BLaER1 (cell line): ENCODE data around the gene ADAM12.

ENCODE experiments used
- H3K27ac ChIP-seq: shearing (Covaris generic); formaldehyde crosslinking; 2 replicates; pipeline ENCODE4 v1.8.1; 2022
- H3K27me3 ChIP-seq: shearing (Covaris generic); formaldehyde crosslinking; 2 replicates; pipeline ENCODE4 v1.8.1; 2022
- H3K36me3 ChIP-seq: shearing (Covaris generic); formaldehyde crosslinking; 2 replicates; pipeline ENCODE4 v1.8.1; 2022
- H3K4me1 ChIP-seq: shearing (Covaris generic); formaldehyde crosslinking; 2 replicates; pipeline ENCODE4 v1.8.1; 2022
- H3K4me2 ChIP-seq: shearing (Covaris generic); formaldehyde crosslinking; 2 replicates; pipeline ENCODE4 v1.8.1; 2022
- H3K4me3 ChIP-seq: shearing (Covaris generic); formaldehyde crosslinking; 2 replicates; pipeline ENCODE4 v1.8.1; 2022
- H3K9ac ChIP-seq: shearing (Covaris generic); formaldehyde crosslinking; 2 replicates; pipeline ENCODE4 v1.8.1; 2022
- H3K9me3 ChIP-seq: shearing (Covaris generic); formaldehyde crosslinking; 2 replicates; pipeline ENCODE4 v1.8.1; 2022
- H4K20me1 ChIP-seq: shearing (Covaris generic); formaldehyde crosslinking; 2 replicates; pipeline ENCODE4 v1.8.1; 2022
- Cebpa-rat ChIP-seq: shearing (Covaris generic); IDR thresholded peaks from 2 replicates; pipeline ENCODE4 v1.8.1; 2022

ADAM12 gene

GRCh38 chr10:126302826-126303665, 85.2 kb downstream of the ADAM12 start:
- Histone ChIP-seq H3K36me3 (no peaks in the 10 kb centered on the region), H3K27me3 (no peaks in the 10 kb centered on the region), H3K9ac (no peak overlapping the region), H3K4me1 (no peaks in the 10 kb centered on the region), H3K9me3 (0 out of 2 replicates have a peak, but pooled peaks cover 6% of the 10 kb centered on the region), H4K20me1 (no peaks in the 10 kb centered on the region), H3K4me2 (no peak overlapping the region), H3K27ac (no peak overlapping the region), H3K4me3 (no peak overlapping the region)
- no peak for TF ChIP-seq Cebpa-rat

GRCh38 chr10:126302476-126302756, 85.9 kb downstream of the ADAM12 start:
- no peak for TF ChIP-seq Cebpa-rat
- H3K9ac ChIP-seq = no peak overlapping the region
- no peaks in the 10 kb centered on the region for H3K36me3 ChIP-seq
- no peak overlapping the region for H3K4me3 ChIP-seq
- H3K4me2 ChIP-seq = no peak overlapping the region
- 0 out of 2 replicates have a peak, but pooled peaks cover 6% of the 10 kb centered on the region for H3K9me3 ChIP-seq
- H4K20me1 ChIP-seq = no peaks in the 10 kb centered on the region
- no peaks in the 10 kb centered on the region for H3K27me3 ChIP-seq
- H3K27ac ChIP-seq = no peak overlapping the region
- H3K4me1 ChIP-seq = no peaks in the 10 kb centered on the region

GRCh38 chr10:126301701-126302475, 86.4 kb downstream of the ADAM12 start:
- Histone ChIP-seq H3K27ac (no peak overlapping the region), H3K9ac (no peak overlapping the region), H3K4me1 (no peaks in the 10 kb centered on the region), H3K4me2 (no peak overlapping the region), H3K9me3 (0 out of 2 replicates have a peak, but pooled peaks cover 6% of the 10 kb centered on the region), H3K4me3 (no peak overlapping the region), H3K36me3 (no peaks in the 10 kb centered on the region), H4K20me1 (no peaks in the 10 kb centered on the region), H3K27me3 (no peaks in the 10 kb centered on the region)
- no peak for TF ChIP-seq Cebpa-rat

- no peak for TF ChIP-seq Cebpa-rat
- Histone ChIP-seq H3K27me3 (no peaks in the 10 kb centered on the region), H3K9me3 (no peaks in the 10 kb centered on the region), H3K36me3 (no peaks in the 10 kb centered on the region), H3K4me3 (no peak overlapping the region), H3K4me1 (peaks cover 4% of the 10 kb centered on the region; the same call in 1 of the 2 replicates), H3K27ac (no peak overlapping the region), H3K4me2 (no peak overlapping the region), H3K9ac (no peak overlapping the region), H4K20me1 (no peaks in the 10 kb centered on the region)
These were observed 93.8 kb downstream of the ADAM12 start for GRCh38 chr10:126294451-126294850.

GRCh38 chr10:126290232-126290631, 98.0 kb downstream of the ADAM12 start:
- Histone ChIP-seq H3K9me3 (no peaks in the 10 kb centered on the region), H3K4me2 (no peak overlapping the region), H3K4me3 (no peak overlapping the region), H3K27ac (no peak overlapping the region), H3K4me1 (peaks cover 4% of the 10 kb centered on the region; the same call in 1 of the 2 replicates), H3K9ac (no peak overlapping the region), H4K20me1 (no peaks in the 10 kb centered on the region), H3K36me3 (no peaks in the 10 kb centered on the region), H3K27me3 (no peaks in the 10 kb centered on the region)
- TF ChIP-seq Cebpa-rat = no peak

GRCh38 chr10:126288547-126289493, 99.5 kb downstream of the ADAM12 start:
- TF ChIP-seq Cebpa-rat = no peak
- no peaks in the 10 kb centered on the region for H4K20me1 ChIP-seq
- no peaks in the 10 kb centered on the region for H3K27me3 ChIP-seq
- H3K4me1 ChIP-seq = no peaks in the 10 kb centered on the region
- no peak overlapping the region for H3K9ac ChIP-seq
- H3K9me3 ChIP-seq = no peaks in the 10 kb centered on the region
- no peaks in the 10 kb centered on the region for H3K36me3 ChIP-seq
- H3K4me2 ChIP-seq = no peak overlapping the region
- no peak overlapping the region for H3K4me3 ChIP-seq
- H3K27ac ChIP-seq = no peak overlapping the region

GRCh38 chr10:126286256-126286780, 102.0 kb downstream of the ADAM12 start:
- no peaks in the 10 kb centered on the region for H3K4me1 ChIP-seq
- no peak overlapping the region for H3K4me3 ChIP-seq
- no peak overlapping the region for H3K4me2 ChIP-seq
- H3K9me3 ChIP-seq = no peaks in the 10 kb centered on the region
- H3K9ac ChIP-seq = no peak overlapping the region
- no peaks in the 10 kb centered on the region for H3K27me3 ChIP-seq
- no peaks in the 10 kb centered on the region for H4K20me1 ChIP-seq
- H3K27ac ChIP-seq = no peak overlapping the region
- TF ChIP-seq Cebpa-rat = no peak
- H3K36me3 ChIP-seq = no peaks in the 10 kb centered on the region

GRCh38 chr10:126283307-126283706, 105.0 kb downstream of the ADAM12 start:
- Histone ChIP-seq H3K9ac (no peak overlapping the region), H3K4me1 (no peaks in the 10 kb centered on the region), H3K27me3 (no peaks in the 10 kb centered on the region), H3K27ac (no peak overlapping the region), H3K36me3 (no peaks in the 10 kb centered on the region), H3K4me2 (no peak overlapping the region), H4K20me1 (no peaks in the 10 kb centered on the region), H3K4me3 (no peak overlapping the region), H3K9me3 (no peaks in the 10 kb centered on the region)
- no peak for TF ChIP-seq Cebpa-rat

- H3K9ac ChIP-seq = no peak overlapping the region
- no peaks in the 10 kb centered on the region for H4K20me1 ChIP-seq
- no peaks in the 10 kb centered on the region for H3K4me1 ChIP-seq
- H3K9me3 ChIP-seq = no peaks in the 10 kb centered on the region
- H3K27ac ChIP-seq = no peak overlapping the region
- no peaks in the 10 kb centered on the region for H3K27me3 ChIP-seq
- H3K4me2 ChIP-seq = no peak overlapping the region
- no peaks in the 10 kb centered on the region for H3K36me3 ChIP-seq
- no peak for TF ChIP-seq Cebpa-rat
- H3K4me3 ChIP-seq = no peak overlapping the region
These were observed 109.4 kb downstream of the ADAM12 start for GRCh38 chr10:126278851-126279250.
